Dermis microvascular lymphatic vessel endothelial cell (primary cell): ENCODE results near the gene COL4A6. TPM values are rescaled to one million over a fixed set of nuclear protein-coding genes. Genes with fewer than 3 reads are reported as not detected.
"Not testable (repeated sequence)": the region's sequence is repeated elsewhere in the genome, so short reads cannot be mapped to it uniquely, and the experiment has no call there.

Experiments
- DNase-seq, 2 donors: peaks; one replicate each; pipeline versions ENCODE4 v3.0.0 to v3.0.0-alpha.2; 2010; ENCODE audit warnings: low read depth in 2 of 2
- total RNA-seq: library from RNA; depleted of rRNA; stranded (reverse); fragments of >200 nt; gene quantifications from 2 replicates; pipeline ENCODE4 v1.2.1, GENCODE V29; 2014

COL4A6 gene
- total RNA-seq: 0.89 and 2.2 TPM in 2 replicates

DNA sequence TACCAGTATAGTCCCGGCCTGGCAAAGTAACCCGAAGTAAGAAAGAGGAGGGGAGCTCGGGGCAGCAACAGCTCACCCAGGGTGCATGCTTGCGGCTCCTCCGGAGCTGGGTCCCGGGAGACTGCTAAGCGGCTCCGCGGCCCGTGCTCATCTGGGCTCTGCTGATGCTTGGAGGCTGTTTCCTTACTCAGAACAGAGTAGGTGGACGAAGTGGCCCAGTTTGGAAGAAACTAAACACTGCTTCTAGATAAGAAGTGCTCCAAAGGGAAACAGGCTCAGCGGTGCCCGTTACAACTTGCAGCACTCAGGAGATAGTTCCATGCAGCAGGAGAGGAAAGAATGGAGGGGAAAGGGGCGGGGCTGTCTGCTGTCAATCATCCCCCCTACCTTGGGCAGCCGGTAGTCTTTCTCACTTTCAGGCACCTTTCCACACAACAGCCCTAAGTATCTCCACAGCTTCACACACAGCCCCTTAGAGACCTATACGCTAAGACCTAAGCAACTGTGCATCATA lies at the start of gene COL4A6:
COL4A6 (minus strand) TSS at position 313 of the 514 bp plus-strand sequence; CDS start at position 87, 226 bp downstream.
- DNase-seq: peak in 1 of 2 donors; percentile 25

DNA sequence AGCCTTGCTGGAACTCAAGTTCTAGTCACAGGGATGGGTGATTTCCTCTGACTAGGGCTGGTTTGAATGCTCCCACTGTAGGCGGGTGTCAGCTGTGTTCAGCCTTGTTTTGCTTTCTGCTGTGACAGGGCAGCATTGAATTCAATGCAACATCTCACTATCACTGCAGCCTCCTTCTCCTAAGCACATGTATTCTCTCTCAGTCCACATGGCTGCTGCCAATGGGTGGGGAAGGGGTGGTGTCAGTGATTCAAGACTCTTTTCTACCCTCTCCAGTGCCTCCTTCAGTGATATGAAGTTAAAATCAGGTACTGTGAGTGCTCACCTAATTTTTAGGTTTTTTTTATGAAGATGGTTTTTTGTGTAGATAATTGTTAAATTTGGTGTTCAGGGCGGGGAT lies 47.7 kb upstream of the COL4A6 start:
- DNase-seq: no peak

DNA sequence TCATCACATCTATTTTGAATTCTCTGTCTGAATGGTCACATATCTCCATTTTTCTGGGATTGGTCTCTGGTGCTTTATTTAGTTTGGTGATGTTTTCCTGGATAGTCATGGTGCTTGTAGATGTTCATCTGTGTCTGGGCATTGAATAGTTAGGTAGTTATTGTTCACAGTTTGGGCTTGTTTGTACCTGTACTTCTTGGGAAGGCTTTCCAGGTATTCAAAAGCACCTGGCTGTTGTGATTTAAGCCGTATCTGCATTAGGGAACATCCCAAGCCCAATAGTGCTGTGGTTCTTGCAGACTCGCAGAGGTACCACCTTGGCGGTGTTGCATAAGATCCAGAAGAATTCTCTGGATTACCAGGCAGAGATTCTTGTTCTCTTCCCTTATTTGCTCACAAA lies 46.0 kb upstream of the COL4A6 start:
- no peak for DNase-seq

DNA sequence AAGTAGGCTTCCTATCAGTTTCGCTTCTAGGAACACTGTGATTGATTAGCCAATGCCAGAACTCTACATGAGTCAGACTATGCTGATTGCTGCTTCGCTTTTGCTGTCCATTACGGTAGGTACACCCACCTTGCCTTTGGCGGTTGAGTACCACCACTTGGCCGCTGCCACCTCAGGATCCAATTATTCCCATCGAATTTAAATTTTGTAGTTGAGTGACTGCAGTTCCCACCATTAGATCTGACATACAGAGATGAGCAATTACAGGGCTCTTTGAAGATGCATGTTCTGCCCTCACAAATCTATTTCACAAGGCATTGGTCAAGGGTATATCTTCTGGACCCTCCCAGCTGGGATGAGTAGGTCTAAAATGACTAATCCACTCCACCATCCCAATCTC lies 43.3 kb upstream of the COL4A6 start:
- DNase-seq: not testable (repeated sequence)

DNA sequence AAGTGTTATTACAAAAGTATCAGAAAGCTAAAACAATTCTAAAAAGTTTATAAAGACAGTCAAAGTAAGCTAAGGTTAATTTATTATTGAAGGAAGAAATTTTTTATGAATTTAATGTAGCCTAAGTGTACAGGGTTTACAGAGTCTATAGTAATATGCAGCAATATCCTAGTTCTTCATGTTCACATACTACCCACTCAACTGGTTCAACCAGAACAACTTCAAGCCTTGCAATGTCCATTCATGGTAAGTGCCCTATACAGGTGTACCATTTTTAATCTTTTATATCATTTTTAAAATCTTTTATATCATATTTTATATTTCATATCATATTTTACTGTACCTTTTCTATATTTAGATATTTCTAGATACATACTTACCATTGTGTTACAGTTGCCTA lies 35.8 kb upstream of the COL4A6 start:
- DNase-seq: no peak

DNA sequence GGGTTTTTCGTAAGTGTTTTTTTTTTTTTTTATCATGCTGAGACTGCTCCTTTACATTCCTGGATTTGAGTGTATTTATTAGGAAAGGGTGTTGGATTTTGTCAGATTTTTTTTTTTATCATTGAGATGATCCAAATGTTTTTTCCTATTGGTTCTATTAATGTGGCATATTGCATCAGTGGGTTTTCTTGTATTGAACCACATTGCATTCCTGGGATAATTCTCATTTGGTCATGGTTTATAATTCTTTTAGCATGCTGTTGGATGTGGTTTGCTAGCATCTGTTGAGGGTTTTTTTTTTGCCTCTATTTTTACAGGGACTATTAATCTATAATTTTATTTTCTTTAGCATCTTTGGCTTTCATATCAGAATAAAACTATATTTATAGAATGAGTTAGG lies 30.3 kb upstream of the COL4A6 start:
- no peak for DNase-seq

DNA sequence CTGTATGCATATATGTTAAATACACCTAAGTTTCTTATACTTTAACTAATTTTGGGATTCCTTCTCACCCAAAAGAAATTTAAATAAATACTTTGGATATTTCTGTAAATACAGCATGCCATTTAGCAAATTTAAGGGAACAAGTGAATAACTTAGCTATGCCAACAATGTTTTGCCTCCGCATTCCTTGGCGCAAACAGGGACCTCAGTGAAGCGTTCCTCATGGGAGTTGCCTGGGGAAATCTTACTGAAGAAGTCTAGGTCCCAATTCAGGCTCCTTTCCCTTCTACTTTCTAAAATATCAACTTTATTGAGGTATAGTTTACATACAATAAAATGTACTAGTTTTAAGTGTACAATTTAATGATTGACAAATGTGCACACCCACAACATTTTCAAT lies 26.4 kb upstream of the COL4A6 start:
- no peak for DNase-seq

DNA sequence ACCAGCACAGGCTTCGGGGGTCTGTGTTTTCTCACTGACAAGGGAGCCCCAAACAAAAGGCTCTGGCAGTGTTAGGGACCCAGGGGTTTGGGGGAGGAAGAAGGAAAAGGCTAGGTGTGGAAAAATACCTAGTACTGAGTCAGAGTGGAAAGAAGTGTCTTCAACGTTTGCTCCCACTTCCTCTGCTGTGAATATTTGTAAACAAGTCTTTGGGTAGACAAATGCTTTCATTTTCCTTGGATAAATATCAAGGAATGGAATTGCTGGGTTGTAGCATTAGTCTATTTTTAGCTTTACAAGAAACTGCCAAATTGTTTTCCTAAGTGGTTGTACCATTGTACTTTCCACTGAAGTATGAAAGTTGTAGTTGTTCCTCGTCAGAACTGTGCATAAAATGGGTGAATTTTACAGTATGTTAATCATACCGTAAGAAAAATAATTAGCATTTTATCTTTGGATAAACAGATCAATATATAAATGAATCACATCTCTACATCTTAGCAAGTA lies 18.8 kb upstream of the COL4A6 start:
- DNase-seq: no peak

DNA sequence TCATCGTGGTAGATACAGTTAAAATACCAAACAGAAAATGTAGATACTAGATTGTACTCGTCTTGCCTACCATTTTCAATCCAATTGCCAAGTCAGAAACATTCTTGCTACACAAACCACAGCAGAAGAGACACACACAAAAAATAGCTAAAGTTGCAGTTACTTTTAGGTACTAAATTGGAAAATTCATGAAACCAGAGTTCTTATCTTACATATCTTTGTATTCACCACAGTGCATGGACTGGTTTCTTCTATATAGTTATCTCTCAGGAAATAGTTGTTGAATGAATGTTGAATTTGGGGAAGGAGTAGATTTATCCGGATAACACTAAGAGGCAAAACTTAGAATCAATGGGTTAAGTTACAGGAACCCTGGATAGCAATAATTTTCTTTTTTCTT lies 15.6 kb upstream of the COL4A6 start:
- no peak for DNase-seq

DNA sequence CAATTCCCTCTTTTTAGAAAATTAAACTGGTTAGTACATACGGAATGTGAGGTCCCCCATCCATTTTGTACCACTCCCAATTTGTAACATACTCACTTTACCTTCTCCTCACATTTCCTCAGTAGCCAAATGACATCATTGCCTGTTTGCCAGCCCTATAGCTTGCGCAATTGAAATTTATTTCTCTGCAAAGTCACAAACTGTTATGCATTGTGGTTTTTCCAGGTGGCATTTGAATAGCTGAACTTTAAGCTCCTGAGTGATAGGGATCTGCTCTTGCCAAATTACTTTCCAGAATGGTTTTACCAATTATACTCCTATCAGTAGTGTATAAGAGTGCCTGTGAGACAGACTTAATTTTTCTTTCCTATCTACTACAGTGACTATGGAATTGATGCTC lies 9.1 kb upstream of the COL4A6 start:
- no peak for DNase-seq

DNA sequence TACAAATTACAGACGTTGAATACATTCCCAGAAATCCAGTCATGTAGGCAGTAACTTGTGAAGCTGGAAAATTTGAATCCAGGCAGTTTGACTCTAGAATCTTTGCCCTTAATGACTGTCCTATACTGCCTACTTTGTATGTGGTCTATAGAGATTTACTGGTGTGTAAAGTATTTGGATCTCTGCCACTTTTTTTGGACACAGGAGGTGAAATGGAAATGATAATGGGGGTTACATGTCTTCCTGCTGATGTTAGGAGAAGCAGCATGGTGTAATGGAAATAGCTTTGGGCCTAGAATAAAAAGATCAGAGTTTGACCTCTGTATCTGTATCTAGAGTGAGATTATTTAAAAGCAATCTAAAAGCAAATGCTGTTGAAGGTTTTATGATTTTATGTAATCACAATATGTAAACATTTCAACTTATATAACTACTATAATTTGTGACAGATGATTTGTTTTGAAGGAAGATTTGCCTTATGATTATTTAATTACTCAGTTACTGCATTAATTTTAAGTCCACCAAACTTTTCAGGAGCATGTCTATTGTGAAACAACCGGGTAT lies 4.8 kb upstream of the COL4A6 start:
- peak in 1 of 2 donors; percentile 14 for DNase-seq

DNA sequence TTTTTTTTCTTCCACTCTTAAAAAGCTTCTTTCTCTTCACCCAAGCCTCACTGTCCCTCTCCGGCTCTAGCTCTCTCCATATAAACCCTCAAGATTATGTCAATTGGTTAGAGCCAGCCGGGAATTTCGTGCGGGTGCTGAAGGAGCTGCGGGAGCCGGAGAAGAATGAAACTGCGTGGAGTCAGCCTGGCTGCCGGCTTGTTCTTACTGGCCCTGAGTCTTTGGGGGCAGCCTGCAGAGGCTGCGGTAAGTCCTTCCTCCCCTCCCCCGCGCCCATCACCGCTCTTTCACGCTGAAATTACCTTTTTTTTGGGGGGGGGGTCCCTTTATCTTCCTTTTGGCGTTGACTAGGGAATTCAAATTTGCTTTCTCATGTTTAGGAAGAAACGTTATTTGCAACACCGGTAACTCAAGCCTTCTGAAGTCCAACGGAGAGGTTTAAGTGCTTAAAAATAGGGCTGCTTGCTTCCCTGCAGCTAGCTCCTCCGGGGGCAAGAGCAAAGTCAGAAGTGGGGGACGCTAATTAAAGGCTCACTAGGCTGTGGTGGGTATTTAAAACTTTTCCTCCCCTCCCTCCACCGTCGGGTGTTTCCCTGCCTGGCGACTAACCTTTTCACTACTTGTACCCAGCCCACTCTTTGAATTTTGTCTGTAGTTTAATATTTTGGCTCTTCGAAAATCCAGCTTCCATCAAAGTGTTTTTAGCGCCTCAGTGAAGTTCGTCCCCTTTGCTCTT lies 1.9 kb upstream of the COL4A6 start:
- peak in 1 of 2 donors; percentile 45 for DNase-seq

DNA sequence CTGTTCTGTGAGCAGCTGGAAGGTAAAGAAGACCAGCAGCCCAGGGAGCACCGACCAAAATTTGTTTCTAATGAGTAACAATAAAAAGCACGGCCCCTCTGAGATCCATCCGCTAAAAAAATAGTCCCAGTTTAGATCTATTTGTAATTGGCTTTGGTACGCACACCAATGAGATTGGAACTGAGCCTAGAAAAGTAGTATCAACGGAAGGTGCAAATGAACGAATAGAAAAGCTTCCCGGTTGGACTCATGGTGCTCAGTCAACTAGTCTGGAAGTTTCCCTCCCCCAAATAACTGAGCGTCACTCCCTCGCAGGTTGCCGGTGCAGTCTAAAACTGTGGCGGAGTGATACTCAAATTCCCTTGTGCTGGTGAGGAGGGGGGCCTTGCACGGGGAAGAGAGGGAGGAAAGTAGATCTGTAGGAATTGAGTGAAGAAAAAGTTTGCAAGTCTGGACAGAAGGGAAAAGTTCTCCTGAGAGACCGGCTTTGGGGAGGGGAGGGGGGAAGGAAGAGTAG lies 1.3 kb upstream of the COL4A6 start, which contains the start of gene COL4A5:
COL4A5 (plus strand) TSS at position 413 of the 517 bp plus-strand sequence. CDS start 288 bp downstream, outside the sequence.
- peak; percentile 74 to 86 for DNase-seq

DNA sequence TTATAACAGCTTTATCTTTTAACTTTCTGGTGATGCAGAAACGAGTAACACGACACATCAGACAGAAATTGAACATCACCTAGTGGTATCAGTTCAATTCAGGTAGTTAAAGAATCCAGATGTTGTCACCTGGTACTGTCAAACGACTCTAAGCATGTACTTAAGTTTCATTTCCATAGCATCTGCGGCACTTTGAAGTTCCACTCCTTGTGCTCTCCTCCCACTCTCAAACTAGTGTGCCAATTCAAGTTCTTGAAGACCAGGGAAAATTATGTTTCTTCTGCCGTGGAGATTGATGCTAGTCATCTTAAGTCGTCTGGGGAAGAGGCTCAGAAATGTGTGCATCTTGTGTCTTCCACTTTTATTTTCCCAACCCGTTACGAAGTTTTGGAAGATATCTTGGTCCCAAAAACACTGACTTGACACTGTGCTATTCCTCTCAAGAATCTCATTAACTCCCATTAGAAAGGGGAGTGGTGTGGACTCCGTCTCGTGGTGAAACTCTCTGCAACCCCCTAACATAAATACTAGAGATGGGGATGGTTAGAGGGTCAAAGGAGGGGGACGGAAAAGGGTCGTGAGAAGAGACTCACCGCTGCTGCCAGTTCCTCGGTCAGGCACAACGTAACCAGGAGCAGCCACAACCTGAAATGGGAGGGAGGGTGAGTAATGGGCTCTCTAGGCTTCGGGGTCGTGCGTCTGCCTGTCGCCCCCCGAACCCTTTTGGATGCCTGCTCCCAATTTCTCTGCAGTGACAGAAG lies 693 bp downstream of the COL4A6 start:
- no peak for DNase-seq

DNA sequence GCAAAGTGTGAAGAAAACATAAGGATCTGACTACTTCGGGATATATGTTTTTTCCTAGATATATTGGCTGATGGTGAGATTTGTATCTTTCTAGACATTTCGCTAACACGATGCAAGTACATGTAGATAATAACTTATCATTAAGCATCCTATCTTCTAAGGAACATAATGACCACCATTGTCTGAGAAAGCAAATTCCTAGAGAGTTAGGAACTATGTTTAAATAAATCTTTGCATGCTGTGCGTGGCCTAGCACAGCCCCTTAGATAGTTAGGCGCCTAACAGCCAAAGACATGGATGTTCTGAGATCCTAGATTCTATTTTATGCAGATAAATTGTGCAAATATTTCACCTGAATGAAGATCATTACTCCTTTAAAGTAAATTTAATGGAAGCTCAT lies 3.0 kb downstream of the COL4A6 start:
- no peak for DNase-seq

DNA sequence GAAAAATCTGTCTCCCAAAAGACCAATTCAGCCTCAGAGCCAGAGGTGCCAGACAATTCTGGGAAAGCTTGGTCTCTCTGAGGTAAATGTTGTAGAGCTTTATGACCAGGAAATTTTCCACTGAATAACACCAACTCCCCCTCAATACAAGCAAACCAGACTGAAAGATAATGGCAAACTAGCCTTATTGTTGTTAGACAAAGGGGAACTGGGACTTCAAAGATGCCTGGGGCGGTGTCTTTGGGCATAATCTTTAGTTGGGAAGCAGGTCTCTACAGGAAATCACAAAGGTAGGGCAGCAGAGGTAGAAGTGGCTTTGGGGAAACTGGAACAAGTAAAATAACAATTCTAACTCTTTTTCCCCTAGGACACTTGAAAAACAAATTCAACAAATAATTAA lies 12.0 kb downstream of the COL4A6 start:
- DNase-seq: no peak

DNA sequence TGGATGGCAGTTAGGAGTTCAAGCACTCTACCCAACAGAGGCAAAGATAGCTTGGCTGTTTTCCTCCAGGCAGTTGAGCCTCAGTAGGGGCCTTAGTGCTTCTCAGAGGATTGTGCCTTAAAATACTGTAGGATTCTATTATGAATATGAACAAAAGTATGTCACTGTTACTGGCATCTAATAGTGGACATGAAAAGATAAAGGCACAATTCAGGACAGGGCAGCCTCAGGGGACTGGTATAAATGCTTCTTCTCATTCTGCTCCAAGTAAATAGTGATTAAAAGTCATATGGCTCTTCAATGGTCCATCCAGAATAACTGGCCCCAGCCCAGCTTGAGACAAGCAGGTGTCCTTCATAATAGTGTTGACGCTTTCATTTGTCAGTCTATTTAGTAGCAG lies 17.7 kb downstream of the COL4A6 start:
- DNase-seq: no peak

DNA sequence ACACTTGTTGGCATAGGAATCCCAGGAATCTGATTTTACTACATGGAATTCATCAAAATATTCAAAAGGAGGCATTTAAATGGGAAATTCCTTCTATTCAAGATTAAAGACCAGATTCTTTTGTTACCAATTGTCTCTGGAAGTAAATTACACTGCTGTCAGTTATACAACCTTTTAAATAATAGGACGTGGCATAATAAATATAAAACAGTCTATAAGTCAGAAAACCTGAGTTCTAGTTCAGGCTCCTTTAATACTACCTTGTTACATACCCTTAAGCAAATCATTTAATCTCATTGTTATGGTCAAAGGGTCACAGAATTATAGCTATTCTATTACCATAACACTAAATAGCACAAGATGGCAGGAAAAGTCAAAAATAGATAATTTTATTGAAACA lies 18.8 kb downstream of the COL4A6 start:
- no peak for DNase-seq

DNA sequence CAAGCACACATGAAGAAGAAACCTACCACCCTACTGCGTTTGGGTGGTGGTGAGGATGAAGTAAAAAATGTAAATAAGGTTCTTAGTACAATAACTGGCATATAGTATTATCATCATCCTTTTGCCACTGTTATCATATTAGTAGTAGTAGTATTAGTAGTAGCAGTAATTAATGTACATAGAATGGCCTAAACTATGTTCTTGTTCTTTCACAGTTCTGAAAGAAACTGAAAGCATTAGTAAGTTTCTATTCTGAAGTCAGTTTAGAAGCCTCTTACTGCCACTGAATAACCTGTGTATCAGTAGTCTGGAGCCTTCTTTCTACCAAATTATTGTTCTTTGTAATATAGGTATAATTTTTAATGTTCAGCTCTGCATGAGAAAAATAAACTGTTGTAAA lies 21.0 kb downstream of the COL4A6 start:
- DNase-seq: no peak

DNA sequence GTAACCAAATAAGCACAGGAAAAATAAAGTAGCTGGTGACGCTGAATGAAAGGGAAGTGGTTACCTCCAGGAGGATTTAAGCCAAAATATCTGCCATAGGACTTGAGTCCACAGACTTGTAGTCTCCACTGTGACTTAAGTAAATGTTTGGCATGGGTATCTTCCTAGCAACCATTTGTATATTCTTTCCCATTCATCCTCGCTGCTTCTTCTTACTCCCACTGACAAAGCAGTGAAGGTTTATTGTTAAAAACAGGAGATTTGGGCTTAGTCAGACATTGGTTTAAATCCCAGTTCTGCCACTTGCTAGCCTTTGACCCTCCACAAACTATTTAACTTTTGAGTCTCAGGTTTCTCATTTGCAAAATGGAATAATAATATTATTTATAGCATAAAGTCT lies 22.3 kb downstream of the COL4A6 start:
- peak in 1 of 2 donors; percentile 45 for DNase-seq

DNA sequence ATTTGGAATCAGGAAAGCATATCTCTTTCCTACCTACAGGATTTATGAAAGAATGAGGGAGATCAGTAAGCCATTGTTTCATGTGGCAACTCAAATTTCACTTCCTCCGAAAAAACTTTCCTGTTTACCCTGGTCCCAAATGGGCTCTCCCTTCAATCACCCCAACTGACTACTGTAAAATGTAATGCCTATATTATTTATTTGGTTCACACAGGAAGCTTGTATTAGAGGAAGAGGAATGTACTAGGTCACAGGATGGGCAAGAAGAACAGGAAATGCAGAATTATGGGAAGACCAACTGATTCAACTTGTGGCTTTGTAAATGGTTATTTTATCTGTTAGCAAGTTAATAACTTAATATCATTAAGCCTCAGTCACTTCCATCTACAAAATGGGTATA lies 23.1 kb downstream of the COL4A6 start:
- DNase-seq: peak; percentile 5 to 44

DNA sequence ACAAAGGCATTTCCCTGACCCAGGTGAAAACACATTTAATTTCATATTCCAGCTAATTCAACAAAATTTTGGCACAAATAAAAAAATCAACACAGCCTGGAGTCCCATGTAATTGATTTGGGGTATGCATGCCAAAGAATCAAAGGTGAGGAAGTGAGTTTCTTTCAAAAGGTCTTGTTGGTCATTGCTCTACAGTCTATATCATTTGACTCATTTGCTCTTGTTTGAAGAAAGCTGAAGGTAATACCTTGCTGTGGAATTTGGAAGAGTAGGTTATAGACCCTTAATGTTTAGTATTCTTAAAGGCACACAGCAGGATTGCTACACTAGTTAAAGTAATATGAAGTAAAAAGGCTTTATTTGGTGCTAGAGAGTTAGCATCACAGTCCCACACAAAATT lies 25.4 kb downstream of the COL4A6 start:
- no peak for DNase-seq
